H9 (cell line): Measurements from ENCODE around the gene SCN7A. TPM values are rescaled to one million over a fixed set of nuclear protein-coding genes. Genes with fewer than 3 reads are reported as not detected.

Experiments used
- DNase-seq: peaks from one replicate; pipeline ENCODE4 v3.0.0-alpha.2; 2017
- H2AFZ ChIP-seq: one replicate; pipeline ENCODE4 v1.6.1; 2013; ENCODE audit warnings: mild to moderate bottlenecking, low read length, control low read depth, moderate library complexity
- H2AK5ac ChIP-seq: 2 replicates; pipeline ENCODE4 v1.6.1; 2013; ENCODE audit warnings: low read length, control low read depth, mixed read lengths; ENCODE audit not compliant: insufficient read length
- H2BK120ac ChIP-seq: one replicate; pipeline ENCODE4 v1.6.1; 2013; ENCODE audit warnings: low read depth, mild to moderate bottlenecking, low read length, control low read depth, inconsistent platforms; ENCODE audit not compliant: poor library complexity, severe bottlenecking
- H2BK12ac ChIP-seq: 2 replicates; pipeline ENCODE4 v1.6.1; 2013; ENCODE audit warnings: low read length, control low read depth, mixed read lengths, low read depth; ENCODE audit not compliant: insufficient read length
- H2BK15ac ChIP-seq: 2 replicates; pipeline ENCODE4 v1.6.1; 2013; ENCODE audit warnings: low read depth, low read length, control low read depth
- H2BK20ac ChIP-seq: one replicate; pipeline ENCODE4 v1.6.1; 2013; ENCODE audit warnings: low read depth, mild to moderate bottlenecking, low read length, control low read depth, inconsistent platforms; ENCODE audit not compliant: poor library complexity, severe bottlenecking
- H2BK5ac ChIP-seq: 2 replicates; pipeline ENCODE4 v1.6.1; 2013; ENCODE audit warnings: low read length, control low read depth, mixed read lengths; ENCODE audit not compliant: insufficient read length
- H3K14ac ChIP-seq: 2 replicates; pipeline ENCODE4 v1.6.1; 2013; ENCODE audit warnings: low read length, control low read depth; ENCODE audit not compliant: insufficient read depth
- H3K18ac ChIP-seq: 2 replicates; pipeline ENCODE4 v1.6.1; 2013; ENCODE audit warnings: low read depth, mild to moderate bottlenecking, mixed read lengths, low read length, control low read depth; ENCODE audit not compliant: insufficient read length
- H3K23ac ChIP-seq: 2 replicates; pipeline ENCODE4 v1.6.1; 2013; ENCODE audit warnings: low read length, control low read depth, mixed read lengths, low read depth; ENCODE audit not compliant: insufficient read length
- H3K23me2 ChIP-seq: 2 replicates; pipeline ENCODE4 v1.6.1; 2013; ENCODE audit warnings: low read depth, mild to moderate bottlenecking, mixed read lengths, low read length, control low read depth; ENCODE audit not compliant: insufficient read length, poor library complexity, severe bottlenecking
- H3K27ac ChIP-seq: 2 replicates; pipeline ENCODE4 v1.5.1; 2013; ENCODE audit warnings: low read length, control low read depth, mixed read lengths, low read depth; ENCODE audit not compliant: insufficient read length
- H3K27me3 ChIP-seq: 2 replicates; pipeline ENCODE4 v1.6.1; 2013; ENCODE audit warnings: low read length, control low read depth, inconsistent platforms; ENCODE audit not compliant: insufficient read depth
- H3K4ac ChIP-seq: 2 replicates; pipeline ENCODE4 v1.6.1; 2013; ENCODE audit warnings: low read depth, mild to moderate bottlenecking, control low read depth, inconsistent platforms, low read length, moderate library complexity
- H3K4me1 ChIP-seq: 2 replicates; pipeline ENCODE4 v1.6.1; 2013; ENCODE audit warnings: low read length, control low read depth, inconsistent platforms; ENCODE audit not compliant: insufficient read depth
- H3K4me2 ChIP-seq: 2 replicates; pipeline ENCODE4 v1.6.1; 2013; ENCODE audit warnings: low read length, control low read depth, mixed read lengths; ENCODE audit not compliant: insufficient read length, insufficient read depth
- H3K56ac ChIP-seq: 2 replicates; pipeline ENCODE4 v1.6.1; 2013; ENCODE audit warnings: low read depth, mild to moderate bottlenecking, mixed read lengths, low read length, control low read depth; ENCODE audit not compliant: insufficient read length
- H3K79me1 ChIP-seq: 2 replicates; pipeline ENCODE4 v1.6.1; 2013; ENCODE audit warnings: low read depth, mild to moderate bottlenecking, moderate library complexity, low read length, control low read depth, inconsistent platforms; ENCODE audit not compliant: insufficient read depth, poor library complexity, severe bottlenecking
- H3K79me2 ChIP-seq: 2 replicates; pipeline ENCODE4 v1.6.1; 2013; ENCODE audit warnings: low read length, control low read depth, inconsistent platforms; ENCODE audit not compliant: insufficient read depth
- H3K9ac ChIP-seq: 2 replicates; pipeline ENCODE4 v1.6.1; 2013; ENCODE audit warnings: low read length, control low read depth, mixed read lengths; ENCODE audit not compliant: insufficient read length; ENCODE audit errors: extremely low read depth
- H3K9me3 ChIP-seq: one replicate; pipeline ENCODE4 v1.6.1; 2013; ENCODE audit warnings: low read depth, low read length, inconsistent platforms; ENCODE audit not compliant: control insufficient read depth
- H3T11ph ChIP-seq: one replicate; pipeline ENCODE4 v1.6.1; 2013; ENCODE audit warnings: mild to moderate bottlenecking, low read length, control low read depth, inconsistent platforms
- H4K20me1 ChIP-seq: one replicate; pipeline ENCODE4 v1.6.1; 2013; ENCODE audit not compliant: control insufficient read depth, insufficient read length, insufficient read depth
- H4K5ac ChIP-seq: 2 replicates; pipeline ENCODE4 v1.6.1; 2013; ENCODE audit warnings: low read depth, mild to moderate bottlenecking, mixed read lengths, low read length, control low read depth; ENCODE audit not compliant: insufficient read length
- H4K8ac ChIP-seq: replicated peaks from 2 replicates; pipeline ENCODE4 v1.6.1; 2013; ENCODE audit warnings: low read length, control low read depth, mixed read lengths, low read depth; ENCODE audit not compliant: insufficient read length
- H4K91ac ChIP-seq: 2 replicates; pipeline ENCODE4 v1.6.1; 2013; ENCODE audit warnings: low read depth, mild to moderate bottlenecking, moderate library complexity, mixed read lengths, low read length, control low read depth; ENCODE audit not compliant: insufficient read length
- H3K27ac Mint-ChIP-seq, 3 experiments: 2 replicates in 2 of 3; 3 replicates in 1 of 3; pipeline ENCODE4 v1.8.0; 2020 to 2021; ENCODE audit warnings: mixed read lengths in 3 of 3, mild to moderate bottlenecking in 1 of 3, moderate library complexity in 1 of 3
- H3K27me3 Mint-ChIP-seq: 2 replicates; pipeline ENCODE4 v1.8.0; 2021; ENCODE audit warnings: low read depth, mild to moderate bottlenecking, moderate library complexity, mixed read lengths
- H3K36me3 Mint-ChIP-seq, 3 experiments: 2 replicates in 2 of 3; 3 replicates in 1 of 3; pipeline ENCODE4 v1.8.0; 2020 to 2021; ENCODE audit warnings: low read depth in 3 of 3, mixed read lengths in 3 of 3; ENCODE audit not compliant: insufficient read depth in 1 of 3
- H3K4me1 Mint-ChIP-seq, 2 experiments: 2 replicates each; pipeline ENCODE4 v1.8.0; 2020; ENCODE audit warnings: mixed read lengths in 2 of 2
- H3K4me3 Mint-ChIP-seq, 2 experiments: 2 replicates in 1 of 2; 3 replicates in 1 of 2; pipeline ENCODE4 v1.8.0; 2020 to 2021; ENCODE audit warnings: mild to moderate bottlenecking in 2 of 2, mixed read lengths in 2 of 2, moderate library complexity in 1 of 2
- H3K9me3 Mint-ChIP-seq, 2 experiments: 2 replicates in 1 of 2; 3 replicates in 1 of 2; pipeline ENCODE4 v1.8.0; 2020; ENCODE audit warnings: mild to moderate bottlenecking in 2 of 2, mixed read lengths in 2 of 2, moderate library complexity in 1 of 2
- WGBS: extraction: QIAGEN DNeasy Blood & Tissue Kit; methylation state at CpG from one replicate; pipeline ENCODE4 v1.1.7; 2013; ENCODE audit warnings: missing lambda C conversion rate, low lambda C conversion rate, mixed read lengths; ENCODE audit not compliant: insufficient read length; ENCODE audit errors: extremely low coverage; 5-methylcytosine and 5-hydroxymethylcytosine counted together
- total RNA-seq: library from RNA; stranded (reverse); gene quantifications from 2 replicates; pipeline ENCODE4 v1.2.1, GENCODE V29; 2021
- TF ChIP-seq, protein P1 (sequence below): fragments of 200-600 bp; sonication (generic); conservative IDR thresholded peaks from 3 replicates; pipeline ENCODE4 v1.8.0; 2021; ENCODE audit warnings: antibody characterized with exemption, mild to moderate bottlenecking

SCN7A gene
- total RNA-seq, 1 experiment from 2014 or later = 0.07 TPM

DNA sequence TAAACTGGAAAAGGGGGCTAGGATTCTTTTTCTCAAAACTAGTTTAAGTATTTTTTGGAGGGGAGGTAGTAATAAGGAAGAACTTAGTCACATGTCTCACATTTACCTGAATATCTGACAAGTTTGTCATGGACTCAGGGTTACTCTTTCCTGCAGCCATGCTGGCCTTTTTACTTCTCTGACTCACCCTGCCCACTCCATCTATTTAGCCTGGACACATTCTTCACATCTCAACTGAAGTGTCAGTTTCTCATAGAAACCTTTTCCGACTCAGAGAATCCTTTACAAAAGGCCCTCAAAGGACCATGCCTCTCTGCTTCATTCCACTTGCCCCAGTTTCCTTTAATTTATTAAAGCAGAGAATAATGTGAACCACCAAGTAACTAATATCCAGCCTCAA is 42.6 kb downstream of the SCN7A start:
- Histone ChIP-seq H2BK12ac (no peak overlapping the region), H2BK15ac (no peak overlapping the region), H2AK5ac (no peak overlapping the region), H3K4me1 (no peaks in the 10 kb centered on the region), H3K23me2 (no peaks in the 10 kb centered on the region), H3K56ac (no peak overlapping the region), H4K8ac (no peak overlapping the region), H3K23ac (no peak overlapping the region), H3K27ac (no peak overlapping the region), H3K79me1 (no peaks in the 10 kb centered on the region), H3K14ac (no peak overlapping the region), H3K4me2 (no peak overlapping the region), H2BK120ac (no peak overlapping the region), H3K79me2 (no peaks in the 10 kb centered on the region), H4K91ac (no peak overlapping the region), H3K27me3 (no peaks in the 10 kb centered on the region), H2BK20ac (no peak overlapping the region), H3T11ph (no peak overlapping the region), H2AFZ (no peak overlapping the region), H3K9me3 (no peaks in the 10 kb centered on the region), H4K5ac (no peak overlapping the region), H3K18ac (no peak overlapping the region), H4K20me1 (no peaks in the 10 kb centered on the region), H2BK5ac (no peak overlapping the region), H3K4ac (no peak overlapping the region), H3K9ac (no peak overlapping the region)
- Mint-ChIP-seq H3K4me1 (no peaks in the 10 kb centered on the region), H3K36me3 (no peaks in the 10 kb centered on the region), H3K9me3 (peaks cover 0 to 3% of the 10 kb centered on the region in 2 experiments; a peak in 2 of 5 replicates), H3K4me3 (no peak overlapping the region), H3K27me3 (no peaks in the 10 kb centered on the region), H3K27ac (no peak overlapping the region)
- WGBS = no CpG with 5 or more reads among the region's 1 CpG
- TF ChIP-seq, protein P1, sequence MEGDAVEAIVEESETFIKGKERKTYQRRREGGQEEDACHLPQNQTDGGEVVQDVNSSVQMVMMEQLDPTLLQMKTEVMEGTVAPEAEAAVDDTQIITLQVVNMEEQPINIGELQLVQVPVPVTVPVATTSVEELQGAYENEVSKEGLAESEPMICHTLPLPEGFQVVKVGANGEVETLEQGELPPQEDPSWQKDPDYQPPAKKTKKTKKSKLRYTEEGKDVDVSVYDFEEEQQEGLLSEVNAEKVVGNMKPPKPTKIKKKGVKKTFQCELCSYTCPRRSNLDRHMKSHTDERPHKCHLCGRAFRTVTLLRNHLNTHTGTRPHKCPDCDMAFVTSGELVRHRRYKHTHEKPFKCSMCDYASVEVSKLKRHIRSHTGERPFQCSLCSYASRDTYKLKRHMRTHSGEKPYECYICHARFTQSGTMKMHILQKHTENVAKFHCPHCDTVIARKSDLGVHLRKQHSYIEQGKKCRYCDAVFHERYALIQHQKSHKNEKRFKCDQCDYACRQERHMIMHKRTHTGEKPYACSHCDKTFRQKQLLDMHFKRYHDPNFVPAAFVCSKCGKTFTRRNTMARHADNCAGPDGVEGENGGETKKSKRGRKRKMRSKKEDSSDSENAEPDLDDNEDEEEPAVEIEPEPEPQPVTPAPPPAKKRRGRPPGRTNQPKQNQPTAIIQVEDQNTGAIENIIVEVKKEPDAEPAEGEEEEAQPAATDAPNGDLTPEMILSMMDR = no peak
- DNase-seq = no peak
